Prostate gland (tissue), 2 donors: ENCODE data around the gene RHBDL3.

Experiments
- POLR2A ChIP-seq: fragments of 450-650 bp; IDR thresholded peaks from one replicate; pipeline ENCODE4 v1.6.1; 2016; ENCODE audit warnings: antibody characterized with exemption, mild to moderate bottlenecking
- POLR2AphosphoS5 ChIP-seq: sonication (generic); formaldehyde crosslinking; IDR thresholded peaks from one replicate; pipeline ENCODE4 v1.6.1; 2017; ENCODE audit warnings: antibody characterized with exemption
- TF ChIP-seq, protein P1 (sequence below), 4 experiments: fragments of 200-600 bp in 2 of 4; fragments of 450-650 bp in 2 of 4; sonication (generic) in 2 of 4; IDR thresholded peaks; 1 replicate in 3 of 4; 2 replicates in 1 of 4; pipeline ENCODE4 v1.5.1; 2016 to 2019; ENCODE audit warnings: antibody characterized with exemption in 4 of 4, mild to moderate bottlenecking in 2 of 4, moderate library complexity in 2 of 4

DNA sequence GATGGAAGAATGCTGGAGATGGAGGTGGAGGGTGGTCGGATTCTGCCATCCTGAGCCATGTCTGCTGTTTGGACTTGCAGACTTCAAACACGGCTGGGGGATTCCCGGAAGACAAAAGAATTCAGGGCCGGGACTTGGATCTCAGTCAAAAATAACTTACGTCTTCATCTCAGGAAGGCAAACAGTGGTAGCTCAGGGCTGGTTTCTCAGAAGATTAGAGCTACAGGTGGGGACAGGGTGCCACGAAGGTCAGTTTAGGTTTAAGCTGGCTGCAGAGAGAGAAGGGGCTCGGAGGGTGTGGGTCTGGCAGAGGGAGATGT, 4.3 kb upstream of the RHBDL3 start:
- TF ChIP-seq, protein P1, sequence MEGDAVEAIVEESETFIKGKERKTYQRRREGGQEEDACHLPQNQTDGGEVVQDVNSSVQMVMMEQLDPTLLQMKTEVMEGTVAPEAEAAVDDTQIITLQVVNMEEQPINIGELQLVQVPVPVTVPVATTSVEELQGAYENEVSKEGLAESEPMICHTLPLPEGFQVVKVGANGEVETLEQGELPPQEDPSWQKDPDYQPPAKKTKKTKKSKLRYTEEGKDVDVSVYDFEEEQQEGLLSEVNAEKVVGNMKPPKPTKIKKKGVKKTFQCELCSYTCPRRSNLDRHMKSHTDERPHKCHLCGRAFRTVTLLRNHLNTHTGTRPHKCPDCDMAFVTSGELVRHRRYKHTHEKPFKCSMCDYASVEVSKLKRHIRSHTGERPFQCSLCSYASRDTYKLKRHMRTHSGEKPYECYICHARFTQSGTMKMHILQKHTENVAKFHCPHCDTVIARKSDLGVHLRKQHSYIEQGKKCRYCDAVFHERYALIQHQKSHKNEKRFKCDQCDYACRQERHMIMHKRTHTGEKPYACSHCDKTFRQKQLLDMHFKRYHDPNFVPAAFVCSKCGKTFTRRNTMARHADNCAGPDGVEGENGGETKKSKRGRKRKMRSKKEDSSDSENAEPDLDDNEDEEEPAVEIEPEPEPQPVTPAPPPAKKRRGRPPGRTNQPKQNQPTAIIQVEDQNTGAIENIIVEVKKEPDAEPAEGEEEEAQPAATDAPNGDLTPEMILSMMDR (IDR thresholded peaks at IDR 0.05): no peak
- TF ChIP-seq POLR2AphosphoS5 (no peak), POLR2A (no peak)
